K562 (cell line): ENCODE data around the gene ATP2A3. TPM values are rescaled to one million over a fixed set of nuclear protein-coding genes. Genes with fewer than 3 reads are reported as not detected.

Experiments
- BMI1 ChIP-seq: fragments of 150-350 bp; IDR thresholded peaks from 2 replicates; pipeline ENCODE4 v1.6.1; 2014; ENCODE audit warnings: low read length
- BRF1 ChIP-seq: IDR thresholded peaks from 3 replicates; pipeline ENCODE4 v1.6.1; 2011; ENCODE audit warnings: borderline replicate concordance, mild to moderate bottlenecking; ENCODE audit not compliant: insufficient read length; ENCODE audit errors: extremely low read depth
- CBX8 ChIP-seq: fragments of 200-600 bp; sonication (generic); IDR thresholded peaks from 2 replicates; pipeline ENCODE4 v1.6.1; 2012; ENCODE audit warnings: borderline replicate concordance, mixed run types, low read depth, mild to moderate bottlenecking, moderate library complexity, mixed read lengths, low read length, control low read depth, inconsistent platforms; ENCODE audit not compliant: poor library complexity, severe bottlenecking; ENCODE audit errors: extremely low read depth
- CCNT2 ChIP-seq: IDR thresholded peaks from 2 replicates; pipeline ENCODE4 v1.6.1; 2011; ENCODE audit warnings: borderline replicate concordance, low read depth, mild to moderate bottlenecking, moderate library complexity, mixed read lengths, low read length; ENCODE audit not compliant: insufficient read length; ENCODE audit errors: extremely low read depth
- GTF2E2 ChIP-seq: fragments of 200-800 bp; sonication (Bioruptor generic); IDR thresholded peaks from 2 replicates; pipeline ENCODE4 v1.6.1; 2016; ENCODE audit warnings: missing genetic modification characterization, missing compliant biosample characterization
- POLR2A ChIP-seq: fragments of 450-650 bp; conservative IDR thresholded peaks from 2 replicates; pipeline ENCODE4 v1.6.1; 2016
- PTBP1 ChIP-seq: fragments of 200-400 bp; formaldehyde crosslinking; IDR thresholded peaks from 2 replicates; pipeline ENCODE4 v1.6.1; 2017; ENCODE audit warnings: low read depth, low read length
- RNF2 ChIP-seq: sonication (generic); IDR thresholded peaks from 2 replicates; pipeline ENCODE4 v1.6.1; 2016
- STAT5A ChIP-seq: IDR thresholded peaks from 2 replicates; pipeline ENCODE4 v1.6.1; 2012; ENCODE audit warnings: low read length, inconsistent platforms, borderline replicate concordance
- ZBTB2 ChIP-seq: fragments of 450-650 bp; IDR thresholded peaks from 2 replicates; pipeline ENCODE4 v1.6.1; 2016; ENCODE audit warnings: antibody characterized with exemption
- ZNF561 ChIP-seq: fragments of 450-650 bp; formaldehyde crosslinking; conservative IDR thresholded peaks from 2 replicates; pipeline ENCODE4 v1.4.0; 2020; ENCODE audit warnings: mild to moderate bottlenecking, moderate library complexity
- ZNF79 ChIP-seq: fragments of 250-450 bp; sonication (Bioruptor Pico); IDR thresholded peaks from 2 replicates; pipeline ENCODE4 v1.4.0; 2020; ENCODE audit warnings: low read depth, mild to moderate bottlenecking, moderate library complexity
- polyA plus RNA-seq, 8 experiments: library from polyadenylated mRNA; depleted of rRNA in 4 of 8; stranded (reverse) in 5 of 8; unstranded in 3 of 8; fragments of >200 nt; fragmentation: Nextera tagmentation in 2 of 8; fragmentation: Illumina TruSeq in 1 of 8; extraction: Ambion mirVana in 2 of 8; extraction: Trizol in 1 of 8; gene quantifications; 2 replicates each; pipeline versions ENCODE4 v1.2.1 to v1.2.3, GENCODE V29; 2011 to 2014; ENCODE audit warnings: inconsistent platforms in 1 of 8, missing spikeins in 1 of 8
- total RNA-seq, 7 experiments: library from RNA; depleted of rRNA in 6 of 7; stranded (reverse); fragments of >200 nt in 6 of 7; fragmentation: Illumina TruSeq in 2 of 7; extraction: Trizol in 2 of 7; gene quantifications; 2 replicates each; pipeline versions ENCODE4 v1.2.1 to v1.2.3, GENCODE V29; 2011 to 2021; ENCODE audit warnings: low replicate concordance in 1 of 7
- TF ChIP-seq, protein P1 (sequence below): sonication (generic); formaldehyde crosslinking; IDR thresholded peaks from 2 replicates; pipeline ENCODE4 v1.8.1; 2023; ENCODE audit warnings: missing genetic modification reagents, mild to moderate bottlenecking, borderline replicate concordance
- TF ChIP-seq, protein P2 (sequence below): fragments of 250-450 bp; sonication (Bioruptor Pico); IDR thresholded peaks from 2 replicates; pipeline ENCODE4 v1.6.1; 2021; ENCODE audit warnings: mild to moderate bottlenecking
- TF ChIP-seq, protein P3 (sequence below): sonication (generic); formaldehyde crosslinking; IDR thresholded peaks from 2 replicates; pipeline ENCODE4 v1.4.0; 2020; ENCODE audit warnings: mild to moderate bottlenecking, missing genetic modification reagents
- TF ChIP-seq, protein P4 (sequence below): fragments of 450-650 bp; formaldehyde crosslinking; conservative IDR thresholded peaks from 2 replicates; pipeline ENCODE4 v1.4.0; 2022; ENCODE audit warnings: mild to moderate bottlenecking, missing genetic modification characterization

Gene ATP2A3
- total and polyA plus RNA-seq, 9 of the 15 experiments (the other 6 are each of a cell fraction or from before 2014, with no cell fraction given): 0.65 to 103 (median 31.3) TPM

DNA sequence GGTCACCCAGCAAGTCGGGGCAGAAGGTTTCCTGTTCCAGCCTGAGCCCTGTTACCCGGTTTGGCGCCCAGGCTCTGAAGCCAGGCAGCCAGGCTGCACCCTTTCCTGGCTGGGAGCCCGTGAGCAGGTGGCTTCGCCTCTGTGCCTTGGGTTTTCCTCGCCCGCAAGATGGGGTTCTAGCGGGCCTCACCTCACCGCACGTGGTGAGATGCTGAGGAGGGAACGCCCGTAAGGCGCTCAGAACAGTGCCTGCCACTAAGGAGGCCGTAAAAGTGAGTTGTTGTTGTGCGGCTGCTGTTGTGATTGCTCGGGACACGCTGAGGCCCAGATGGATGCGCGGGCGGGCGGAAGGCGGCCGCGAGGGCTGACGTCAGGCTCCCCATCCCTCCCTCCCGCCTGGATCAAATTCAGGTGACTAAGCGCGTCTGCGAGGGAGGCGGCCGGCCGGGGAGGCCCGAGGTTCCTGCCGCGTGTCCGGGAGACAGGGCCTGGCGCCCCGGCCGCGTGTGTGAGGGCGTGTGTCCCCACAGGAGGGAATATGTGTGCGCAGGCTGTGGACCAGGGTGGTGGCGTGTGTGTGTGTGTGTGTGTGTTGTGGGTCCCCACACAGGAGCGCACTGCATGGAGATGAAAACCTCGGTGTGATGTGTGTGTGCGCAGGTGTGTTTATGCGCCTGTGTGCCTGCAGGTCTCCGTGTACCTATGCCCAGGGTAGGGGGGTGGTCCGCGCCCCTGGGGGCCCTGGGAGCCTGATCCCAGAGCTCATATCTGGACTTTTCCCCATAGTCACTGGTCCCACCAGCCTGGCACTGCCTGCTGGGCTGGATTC is 75.7 kb downstream of the ATP2A3 start (continued):
- TF ChIP-seq, protein P1, sequence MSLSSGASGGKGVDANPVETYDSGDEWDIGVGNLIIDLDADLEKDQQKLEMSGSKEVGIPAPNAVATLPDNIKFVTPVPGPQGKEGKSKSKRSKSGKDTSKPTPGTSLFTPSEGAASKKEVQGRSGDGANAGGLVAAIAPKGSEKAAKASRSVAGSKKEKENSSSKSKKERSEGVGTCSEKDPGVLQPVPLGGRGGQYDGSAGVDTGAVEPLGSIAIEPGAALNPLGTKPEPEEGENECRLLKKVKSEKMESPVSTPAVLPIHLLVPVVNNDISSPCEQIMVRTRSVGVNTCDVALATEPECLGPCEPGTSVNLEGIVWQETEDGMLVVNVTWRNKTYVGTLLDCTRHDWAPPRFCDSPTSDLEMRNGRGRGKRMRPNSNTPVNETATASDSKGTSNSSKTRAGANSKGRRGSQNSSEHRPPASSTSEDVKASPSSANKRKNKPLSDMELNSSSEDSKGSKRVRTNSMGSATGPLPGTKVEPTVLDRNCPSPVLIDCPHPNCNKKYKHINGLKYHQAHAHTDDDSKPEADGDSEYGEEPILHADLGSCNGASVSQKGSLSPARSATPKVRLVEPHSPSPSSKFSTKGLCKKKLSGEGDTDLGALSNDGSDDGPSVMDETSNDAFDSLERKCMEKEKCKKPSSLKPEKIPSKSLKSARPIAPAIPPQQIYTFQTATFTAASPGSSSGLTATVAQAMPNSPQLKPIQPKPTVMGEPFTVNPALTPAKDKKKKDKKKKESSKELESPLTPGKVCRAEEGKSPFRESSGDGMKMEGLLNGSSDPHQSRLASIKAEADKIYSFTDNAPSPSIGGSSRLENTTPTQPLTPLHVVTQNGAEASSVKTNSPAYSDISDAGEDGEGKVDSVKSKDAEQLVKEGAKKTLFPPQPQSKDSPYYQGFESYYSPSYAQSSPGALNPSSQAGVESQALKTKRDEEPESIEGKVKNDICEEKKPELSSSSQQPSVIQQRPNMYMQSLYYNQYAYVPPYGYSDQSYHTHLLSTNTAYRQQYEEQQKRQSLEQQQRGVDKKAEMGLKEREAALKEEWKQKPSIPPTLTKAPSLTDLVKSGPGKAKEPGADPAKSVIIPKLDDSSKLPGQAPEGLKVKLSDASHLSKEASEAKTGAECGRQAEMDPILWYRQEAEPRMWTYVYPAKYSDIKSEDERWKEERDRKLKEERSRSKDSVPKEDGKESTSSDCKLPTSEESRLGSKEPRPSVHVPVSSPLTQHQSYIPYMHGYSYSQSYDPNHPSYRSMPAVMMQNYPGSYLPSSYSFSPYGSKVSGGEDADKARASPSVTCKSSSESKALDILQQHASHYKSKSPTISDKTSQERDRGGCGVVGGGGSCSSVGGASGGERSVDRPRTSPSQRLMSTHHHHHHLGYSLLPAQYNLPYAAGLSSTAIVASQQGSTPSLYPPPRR (CRISPR knock-in tag): no peak
- no peak for TF ChIP-seq ZNF561
- peak; percentile 64 for TF ChIP-seq CCNT2
- no peak for TF ChIP-seq ZBTB2
- no peak for TF ChIP-seq STAT5A
- TF ChIP-seq, protein P2, sequence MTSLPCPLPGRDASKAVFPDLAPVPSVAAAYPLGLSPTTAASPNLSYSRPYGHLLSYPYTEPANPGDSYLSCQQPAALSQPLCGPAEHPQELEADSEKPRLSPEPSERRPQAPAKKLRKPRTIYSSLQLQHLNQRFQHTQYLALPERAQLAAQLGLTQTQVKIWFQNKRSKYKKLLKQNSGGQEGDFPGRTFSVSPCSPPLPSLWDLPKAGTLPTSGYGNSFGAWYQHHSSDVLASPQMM (CRISPR knock-in tag): no peak
- no peak for TF ChIP-seq PTBP1
- TF ChIP-seq RNF2: peak; percentile 69; the same call in 1 of the 2 replicates
- no peak for TF ChIP-seq BMI1
- TF ChIP-seq, protein P3, sequence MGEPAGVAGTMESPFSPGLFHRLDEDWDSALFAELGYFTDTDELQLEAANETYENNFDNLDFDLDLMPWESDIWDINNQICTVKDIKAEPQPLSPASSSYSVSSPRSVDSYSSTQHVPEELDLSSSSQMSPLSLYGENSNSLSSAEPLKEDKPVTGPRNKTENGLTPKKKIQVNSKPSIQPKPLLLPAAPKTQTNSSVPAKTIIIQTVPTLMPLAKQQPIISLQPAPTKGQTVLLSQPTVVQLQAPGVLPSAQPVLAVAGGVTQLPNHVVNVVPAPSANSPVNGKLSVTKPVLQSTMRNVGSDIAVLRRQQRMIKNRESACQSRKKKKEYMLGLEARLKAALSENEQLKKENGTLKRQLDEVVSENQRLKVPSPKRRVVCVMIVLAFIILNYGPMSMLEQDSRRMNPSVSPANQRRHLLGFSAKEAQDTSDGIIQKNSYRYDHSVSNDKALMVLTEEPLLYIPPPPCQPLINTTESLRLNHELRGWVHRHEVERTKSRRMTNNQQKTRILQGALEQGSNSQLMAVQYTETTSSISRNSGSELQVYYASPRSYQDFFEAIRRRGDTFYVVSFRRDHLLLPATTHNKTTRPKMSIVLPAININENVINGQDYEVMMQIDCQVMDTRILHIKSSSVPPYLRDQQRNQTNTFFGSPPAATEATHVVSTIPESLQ (CRISPR knock-in tag): no peak
- no peak for TF ChIP-seq BRF1
- no peak for TF ChIP-seq GTF2E2
- TF ChIP-seq POLR2A: peak; percentile 78
- TF ChIP-seq CBX8: no peak
- TF ChIP-seq, protein P4, sequence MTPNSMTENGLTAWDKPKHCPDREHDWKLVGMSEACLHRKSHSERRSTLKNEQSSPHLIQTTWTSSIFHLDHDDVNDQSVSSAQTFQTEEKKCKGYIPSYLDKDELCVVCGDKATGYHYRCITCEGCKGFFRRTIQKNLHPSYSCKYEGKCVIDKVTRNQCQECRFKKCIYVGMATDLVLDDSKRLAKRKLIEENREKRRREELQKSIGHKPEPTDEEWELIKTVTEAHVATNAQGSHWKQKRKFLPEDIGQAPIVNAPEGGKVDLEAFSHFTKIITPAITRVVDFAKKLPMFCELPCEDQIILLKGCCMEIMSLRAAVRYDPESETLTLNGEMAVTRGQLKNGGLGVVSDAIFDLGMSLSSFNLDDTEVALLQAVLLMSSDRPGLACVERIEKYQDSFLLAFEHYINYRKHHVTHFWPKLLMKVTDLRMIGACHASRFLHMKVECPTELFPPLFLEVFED: no peak
- no peak for TF ChIP-seq ZNF79 (CRISPR knock-in tag)
